H1 (cell line): ENCODE results near the gene TFR2.

Experiments
- CHD1 ChIP-seq: IDR thresholded peaks from 2 replicates; pipeline ENCODE4 v1.6.1; 2012; ENCODE audit warnings: low read depth, low read length, improper control_type of control experiment
- EZH2 ChIP-seq: fragments of 200-600 bp; sonication (generic); IDR thresholded peaks from 2 replicates; pipeline ENCODE4 v1.7.1; 2012; ENCODE audit warnings: low read depth, mild to moderate bottlenecking, moderate library complexity, low read length, inconsistent platforms; ENCODE audit not compliant: severe bottlenecking
- JUND ChIP-seq: IDR thresholded peaks from 2 replicates; pipeline ENCODE4 v1.6.1; 2011; ENCODE audit warnings: mild to moderate bottlenecking, improper control_type of control experiment, low read length
- POLR2A ChIP-seq, 2 experiments: IDR thresholded peaks; 1 replicate in 1 of 2; 2 replicates in 1 of 2; pipeline ENCODE4 v1.6.1; 2011; ENCODE audit warnings: low read depth in 2 of 2, low read length in 2 of 2, mild to moderate bottlenecking in 2 of 2; ENCODE audit errors: control extremely low read depth in 1 of 2
- RAD21 ChIP-seq, 2 experiments: IDR thresholded peaks in 1 of 2; conservative IDR thresholded peaks in 1 of 2; 2 replicates each; pipeline ENCODE4 v1.6.1; 2011; ENCODE audit warnings: low read depth in 2 of 2, low read length in 2 of 2, improper control_type of control experiment in 1 of 2, inconsistent platforms in 1 of 2, mild to moderate bottlenecking in 1 of 2, moderate library complexity in 1 of 2
- SIN3A ChIP-seq, 2 experiments: IDR thresholded peaks in 1 of 2; conservative IDR thresholded peaks in 1 of 2; 2 replicates each; pipeline ENCODE4 v1.6.1; 2011 to 2012; ENCODE audit warnings: low read length in 2 of 2, improper control_type of control experiment in 1 of 2, low read depth in 1 of 2, mild to moderate bottlenecking in 1 of 2
- TF ChIP-seq, protein P1 (sequence below), 3 experiments: IDR thresholded peaks; 1 replicate in 2 of 3; 2 replicates in 1 of 3; pipeline versions ENCODE4 v1.5.1 to v1.6.1; 2011; ENCODE audit warnings: low read length in 3 of 3, mild to moderate bottlenecking in 3 of 3, inconsistent platforms in 2 of 3, low read depth in 1 of 3, moderate library complexity in 1 of 3; ENCODE audit not compliant: insufficient read depth in 1 of 3; ENCODE audit errors: control extremely low read depth in 1 of 3

DNA sequence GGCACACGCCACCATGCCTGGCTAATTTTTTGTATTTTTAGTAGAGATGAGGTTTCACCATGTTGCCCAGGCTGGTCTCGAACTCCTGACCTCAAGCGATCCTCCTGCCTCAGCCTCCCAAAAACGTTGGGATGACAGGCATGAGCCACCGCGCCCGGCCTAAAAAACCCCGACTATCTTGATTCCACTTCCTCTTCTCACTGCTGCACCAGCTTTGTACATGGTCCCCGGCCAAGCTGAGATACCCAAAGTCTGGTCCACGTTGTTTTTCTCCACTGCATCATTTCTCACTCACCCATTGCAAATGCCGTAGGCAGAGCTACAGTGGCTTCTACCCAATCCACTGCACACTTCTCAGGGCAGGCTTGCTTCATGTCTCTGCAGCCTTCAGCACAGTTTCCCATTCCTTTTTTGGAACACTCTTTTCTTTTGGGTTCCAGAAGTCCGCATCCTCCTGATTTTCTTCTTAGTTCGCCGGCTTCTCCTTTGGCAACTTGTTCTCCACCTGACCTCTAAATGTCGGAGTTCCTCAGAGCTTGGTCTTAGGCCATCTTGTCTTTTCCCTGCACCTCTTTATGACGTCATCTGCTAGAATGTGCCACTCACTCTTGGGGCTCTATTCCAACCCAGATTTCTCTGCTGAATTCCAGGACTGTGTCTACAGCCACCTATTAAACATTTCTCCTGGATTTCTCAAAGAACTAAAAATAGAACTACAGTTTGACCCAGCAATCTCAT is 26.1 kb upstream of the TFR2 start:
- TF ChIP-seq, protein P1, sequence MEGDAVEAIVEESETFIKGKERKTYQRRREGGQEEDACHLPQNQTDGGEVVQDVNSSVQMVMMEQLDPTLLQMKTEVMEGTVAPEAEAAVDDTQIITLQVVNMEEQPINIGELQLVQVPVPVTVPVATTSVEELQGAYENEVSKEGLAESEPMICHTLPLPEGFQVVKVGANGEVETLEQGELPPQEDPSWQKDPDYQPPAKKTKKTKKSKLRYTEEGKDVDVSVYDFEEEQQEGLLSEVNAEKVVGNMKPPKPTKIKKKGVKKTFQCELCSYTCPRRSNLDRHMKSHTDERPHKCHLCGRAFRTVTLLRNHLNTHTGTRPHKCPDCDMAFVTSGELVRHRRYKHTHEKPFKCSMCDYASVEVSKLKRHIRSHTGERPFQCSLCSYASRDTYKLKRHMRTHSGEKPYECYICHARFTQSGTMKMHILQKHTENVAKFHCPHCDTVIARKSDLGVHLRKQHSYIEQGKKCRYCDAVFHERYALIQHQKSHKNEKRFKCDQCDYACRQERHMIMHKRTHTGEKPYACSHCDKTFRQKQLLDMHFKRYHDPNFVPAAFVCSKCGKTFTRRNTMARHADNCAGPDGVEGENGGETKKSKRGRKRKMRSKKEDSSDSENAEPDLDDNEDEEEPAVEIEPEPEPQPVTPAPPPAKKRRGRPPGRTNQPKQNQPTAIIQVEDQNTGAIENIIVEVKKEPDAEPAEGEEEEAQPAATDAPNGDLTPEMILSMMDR (IDR thresholded peaks at IDR 0.05; ENCODE audit: control extremely low read depth in 1 of 3, insufficient read depth in 1 of 3, low read depth in 1 of 3, low read length in 3 of 3), result no peak
- TF ChIP-seq POLR2A (IDR thresholded peaks at IDR 0.05; ENCODE audit: control extremely low read depth in 1 of 2, low read depth in 2 of 2, low read length in 2 of 2) (no peak), CHD1 (no peak), JUND (no peak), EZH2 (no peak), RAD21 (IDR thresholded peaks at IDR 0.05 in 1 of 2, conservative IDR thresholded peaks at IDR 0.05 in 1 of 2; ENCODE audit: low read depth in 2 of 2, low read length in 2 of 2) (no peak), SIN3A (conservative IDR thresholded peaks at IDR 0.05 in 1 of 2, IDR thresholded peaks at IDR 0.05 in 1 of 2; ENCODE audit: low read depth in 1 of 2, low read length in 2 of 2) (no peak)
